Right lobe of liver (tissue), 6 donors: Measurements from ENCODE around the gene GTPBP1. TPM values are rescaled to one million over a fixed set of nuclear protein-coding genes. Genes with fewer than 3 reads are reported as not detected.

Experiments
- ATAC-seq, 4 donors: fragments of 200-7000 bp; cut with Tn5 transposase; one replicate each; pipeline ENCODE4 v1.9.1; 2020; ENCODE audit warnings: mild to moderate bottlenecking in 4 of 4, moderate library complexity in 4 of 4
- DNase-seq, 3 donors: peaks; one replicate each; pipeline ENCODE4 v3.0.0-alpha.2; 2020
- H3K27ac ChIP-seq, 3 donors: fragments of 200-600 bp; one replicate each; pipeline ENCODE4 v1.8.0; 2022
- H3K27me3 ChIP-seq, 2 donors: fragments of 200-600 bp; one replicate each; pipeline ENCODE4 v1.8.0; 2022
- H3K36me3 ChIP-seq, 4 donors: fragments of 200-600 bp; sonication (generic) in 1 of 4; one replicate each; pipeline versions ENCODE4 v1.5.1 to v1.8.0; 2017 to 2022; ENCODE audit warnings: control low read depth in 1 of 4
- H3K4me1 ChIP-seq, 4 donors: fragments of 200-600 bp; sonication (generic) in 1 of 4; one replicate each; pipeline versions ENCODE4 v1.5.1 to v1.8.0; 2017 to 2022; ENCODE audit warnings: control low read depth in 1 of 4
- H3K4me3 ChIP-seq, 3 donors: fragments of 200-600 bp; one replicate each; pipeline ENCODE4 v1.8.0; 2022
- H3K9me3 ChIP-seq, 4 donors: fragments of 200-600 bp; sonication (generic) in 1 of 4; one replicate each; pipeline versions ENCODE4 v1.5.1 to v1.8.0; 2017 to 2022; ENCODE audit warnings: control low read depth in 1 of 4
- CTCF ChIP-seq, 4 donors: fragments of 200-600 bp in 3 of 4; fragments of 450-650 bp in 1 of 4; IDR thresholded peaks; one replicate each; pipeline versions ENCODE4 v1.5.1 to v1.8.0; 2016 to 2022; ENCODE audit warnings: antibody characterized with exemption in 4 of 4, mild to moderate bottlenecking in 2 of 4
- POLR2A ChIP-seq: fragments of 450-650 bp; IDR thresholded peaks from one replicate; pipeline ENCODE4 v1.6.1; 2017; ENCODE audit warnings: antibody characterized with exemption, mild to moderate bottlenecking
- WGBS: methylation state at CpG from one replicate; pipeline ENCODE4 v1.1.6; 2018; ENCODE audit warnings: low coverage, low lambda C conversion rate; ENCODE audit not compliant: insufficient coverage; ENCODE audit errors: missing lambda C conversion rate; 5-methylcytosine and 5-hydroxymethylcytosine counted together
- intact Hi-C, 2 donors: fragments of 100-400 bp; cut with DNase I; formaldehyde crosslinking; loops; one replicate each; pipeline versions ENCODE4 v1.11.2 to v1.14.1; 2022
- total RNA-seq, 6 experiments: library from RNA; depleted of rRNA in 2 of 6; stranded (reverse); fragments of >200 nt in 2 of 6; fragmentation: NEBNext Ultra II Directional in 3 of 6; extraction: Animal tissue kit (Norgen Biotek cat#: 25700) in 3 of 6; gene quantifications; one replicate each; pipeline versions ENCODE4 v1.1.0 to v1.2.4, GENCODE V29; 2016 to 2023
- donor health status: DM: no; HTN: yes; CAD: no.
- donor health status: DM: no; HTN: no; CAD: no.
- donor health status: DM: no; HTN: no; CAD: no.
- donor health status: DM: no; HTN: yes; CAD: no.
- donor health status: DM: no; HTN: yes; CAD: no.

GTPBP1 gene
- total RNA-seq, 6 experiments from 2014 or later, result 13.4 to 21.6 (median 16.7) TPM

GRCh38 chr22:38773363-38773946 is 67.7 kb downstream of the GTPBP1 start:
- no peaks in the 10 kb centered on the region for H3K9me3 ChIP-seq
- no peak overlapping the region for H3K4me3 ChIP-seq
- H3K4me1 ChIP-seq, result no peaks in the 10 kb centered on the region
- H3K27ac ChIP-seq, result no peak overlapping the region
- H3K27me3 ChIP-seq, result no peaks in the 10 kb centered on the region
- TF ChIP-seq POLR2A, result no peak
- TF ChIP-seq CTCF (IDR thresholded peaks at IDR 0.05), result no peak
- intact Hi-C loops, result no loop called here
- WGBS, result 80% methylated on average over 4 of the region's 4 CpGs
- ATAC-seq, result no peak
- H3K36me3 ChIP-seq, result no peaks in the 10 kb centered on the region
- no peak for DNase-seq

DNA sequence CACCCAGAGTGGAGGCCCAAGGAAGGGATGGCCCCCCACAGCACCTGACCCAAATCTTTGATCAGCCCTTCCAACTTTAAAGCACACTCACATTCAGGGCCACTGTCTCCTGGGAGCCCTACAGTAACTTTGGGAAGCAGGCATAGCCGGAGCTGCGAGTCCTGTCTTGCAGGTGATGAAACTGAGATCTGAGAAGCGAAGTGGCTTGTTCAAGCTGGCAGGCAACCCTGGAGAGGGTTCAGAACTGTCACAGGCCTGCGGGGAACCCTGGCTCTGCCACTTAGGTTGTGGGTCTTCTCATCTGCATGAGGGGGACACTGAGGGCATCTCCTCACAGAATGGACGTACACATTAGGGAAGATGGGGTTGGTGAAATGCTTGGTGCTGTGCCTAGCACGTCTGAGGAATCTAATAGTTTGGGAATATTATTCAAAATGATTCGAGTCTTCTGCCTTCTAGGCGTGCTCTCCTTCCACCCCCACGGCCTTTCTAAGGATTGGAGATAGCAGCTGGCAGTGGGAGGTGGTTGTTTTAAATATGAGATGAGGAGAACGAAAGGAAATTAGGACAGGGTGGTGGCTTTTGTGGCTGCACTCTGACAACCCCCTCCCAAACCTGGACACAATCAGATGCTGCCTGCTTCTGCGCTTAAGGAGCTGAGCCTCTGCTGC is 68.9 kb downstream of the GTPBP1 start:
- Histone ChIP-seq H3K27me3 (no peaks in the 10 kb centered on the region), H3K4me1 (no peaks in the 10 kb centered on the region), H3K4me3 (no peak overlapping the region), H3K27ac (no peak overlapping the region), H3K36me3 (no peaks in the 10 kb centered on the region), H3K9me3 (no peaks in the 10 kb centered on the region)
- intact Hi-C loops, result no loop called here
- DNase-seq (no peak), ATAC-seq (no peak)
- 49% methylated on average over 6 of the region's 11 CpGs for WGBS
- TF ChIP-seq POLR2A (no peak), CTCF (IDR thresholded peaks at IDR 0.05) (no peak)

DNA sequence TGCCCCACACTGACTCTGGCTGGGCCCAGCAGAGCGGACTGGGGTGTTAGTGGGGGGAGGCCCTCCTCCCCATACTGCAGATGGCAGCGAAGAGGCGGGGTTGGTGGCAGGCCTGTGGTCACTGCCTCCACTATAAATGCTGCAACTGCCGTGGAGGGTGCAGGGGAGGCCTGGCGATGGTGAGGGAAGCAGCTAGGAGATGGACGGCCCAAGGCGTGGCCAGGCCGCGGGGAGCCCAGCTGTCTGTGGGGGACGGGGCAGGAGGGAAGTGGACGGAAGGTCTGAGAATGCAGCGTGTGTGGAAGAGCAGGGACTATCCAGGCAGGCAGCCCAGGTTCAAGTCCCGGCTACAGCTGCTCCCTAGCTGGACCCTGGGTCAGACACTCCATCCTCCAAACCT is 69.9 kb downstream of the GTPBP1 start:
- no peaks in the 10 kb centered on the region for H3K27me3 ChIP-seq
- ATAC-seq, result peak in 1 of 4 donors; percentile 15
- no peaks in the 10 kb centered on the region for H3K4me1 ChIP-seq
- H3K36me3 ChIP-seq, result no peaks in the 10 kb centered on the region
- intact Hi-C loops, result no loop called here
- no peak overlapping the region for H3K27ac ChIP-seq
- H3K4me3 ChIP-seq, result no peak overlapping the region
- no peaks in the 10 kb centered on the region for H3K9me3 ChIP-seq
- DNase-seq, result no peak
- no peak for TF ChIP-seq POLR2A
- TF ChIP-seq CTCF (IDR thresholded peaks at IDR 0.05), result no peak
- 70% methylated on average over 6 of the region's 13 CpGs for WGBS

DNA sequence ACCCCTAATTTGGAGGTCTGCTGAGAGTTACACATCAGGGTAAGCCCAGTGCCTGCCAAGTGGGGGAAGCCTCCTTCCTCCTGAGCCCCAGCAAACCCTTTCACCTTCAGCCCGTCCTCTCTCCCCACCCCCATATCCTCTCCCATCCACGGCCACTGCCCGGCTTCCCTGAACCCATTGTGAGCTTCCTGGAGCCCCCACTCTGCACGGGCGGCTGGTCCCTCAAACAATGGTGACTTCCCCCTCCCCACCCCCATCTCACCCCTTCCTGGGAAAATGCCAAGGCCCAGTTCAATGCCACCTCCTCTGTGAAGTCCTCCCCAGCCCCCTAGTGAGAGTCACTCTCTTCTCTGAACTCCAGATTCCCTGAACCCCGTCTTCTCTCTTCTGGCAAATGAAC is 70.3 kb downstream of the GTPBP1 start:
- Histone ChIP-seq H3K27ac (no peak overlapping the region), H3K27me3 (no peaks in the 10 kb centered on the region), H3K36me3 (no peaks in the 10 kb centered on the region), H3K9me3 (no peaks in the 10 kb centered on the region), H3K4me1 (no peaks in the 10 kb centered on the region), H3K4me3 (no peak overlapping the region)
- 54% methylated on average over 5 of the region's 6 CpGs for WGBS
- intact Hi-C loops, result no loop called here
- no peak for DNase-seq
- ATAC-seq, result peak in 1 of 4 donors; percentile 14
- no peak for TF ChIP-seq POLR2A
- no peak for TF ChIP-seq CTCF (IDR thresholded peaks at IDR 0.05)
